ENCODE data around the gene CAB39. TPM values are rescaled to one million over a fixed set of nuclear protein-coding genes. Genes with fewer than 3 reads are reported as not detected.

CAB39 gene
- total and polyA plus RNA-seq, 5 experiments from 2014 or later: 62.5 to 107 (median 81.5) TPM

DNA sequence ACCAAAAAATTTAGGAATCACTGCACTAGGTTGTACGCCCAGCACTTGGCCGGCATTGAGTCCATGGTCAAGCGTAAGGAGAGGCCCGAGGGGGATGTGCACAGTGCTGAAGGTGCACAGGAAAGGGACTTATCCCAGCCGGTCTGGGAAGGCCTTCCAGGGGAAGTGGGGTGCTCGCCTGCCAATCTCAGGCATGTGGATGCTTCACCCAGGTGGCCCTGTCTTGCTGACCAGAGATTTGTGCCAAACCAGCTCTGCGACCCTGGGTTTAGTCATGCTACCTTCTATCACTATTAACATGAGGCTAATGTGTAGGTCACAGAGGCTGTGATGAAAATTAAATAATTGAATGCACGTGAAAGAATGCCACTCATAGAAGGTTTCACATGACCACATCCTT lies 150.4 kb downstream of the CAB39 start:
- no peaks in the 10 kb centered on the region for H3K9me3 Mint-ChIP-seq
- no peaks in the 10 kb centered on the region for H3K36me3 Mint-ChIP-seq
- H3K27me3 Mint-ChIP-seq: peaks cover 0 to 6% (median 0%) of the 10 kb centered on the region in 5 donors
- POLR2A ChIA-PET: no interaction called here
- peak overlapping the region in 4 of 10 donors; percentile 25 to 96 (median 65) for H3K27ac Mint-ChIP-seq
- ATAC-seq (no peak), DNase-seq (no peak)
- peaks cover 21 to 56% (median 56%) of the 10 kb centered on the region in 4 donors for H3K4me1 Mint-ChIP-seq
- H3K4me3 Mint-ChIP-seq: peak overlapping the region; percentile 12 to 96 (median 92)

- Mint-ChIP-seq H3K36me3 (no peaks in the 10 kb centered on the region), H3K4me1 (peaks cover 24 to 62% (median 60%) of the 10 kb centered on the region in 4 donors), H3K27me3 (peaks cover 0 to 6% (median 0%) of the 10 kb centered on the region in 5 donors), H3K4me3 (peak overlapping the region; percentile 77 to 96 (median 92)), H3K9me3 (no peaks in the 10 kb centered on the region), H3K27ac (peak overlapping the region in 5 of 10 donors; percentile 25 to 96 (median 77))
- no peak for DNase-seq
- no peak for ATAC-seq
- POLR2A ChIA-PET: no interaction called here
These were observed 150.9 kb downstream of the CAB39 start for GRCh38 chr2:230863442-230864121.

GRCh38 chr2:230864122-230864604 lies 151.5 kb downstream of the CAB39 start:
- Mint-ChIP-seq H3K27me3 (peaks cover 0 to 7% (median 0%) of the 10 kb centered on the region in 5 donors), H3K9me3 (no peaks in the 10 kb centered on the region), H3K27ac (peak overlapping the region in 9 of 10 donors; percentile 67 to 96 (median 84)), H3K4me1 (peaks cover 27 to 67% (median 65%) of the 10 kb centered on the region in 4 donors), H3K4me3 (peak overlapping the region; percentile 77 to 96 (median 92)), H3K36me3 (no peaks in the 10 kb centered on the region)
- ATAC-seq (no peak), DNase-seq (peak in 1 of 10 donors; percentile 27)
- POLR2A ChIA-PET: interaction anchor here (1.1 to 6.2 kb wide), 3 partner anchors 13 to 123 kb away, joined by 3 to 62 read pairs (median 6); no protein-coding TSS in a partner anchor

DNA sequence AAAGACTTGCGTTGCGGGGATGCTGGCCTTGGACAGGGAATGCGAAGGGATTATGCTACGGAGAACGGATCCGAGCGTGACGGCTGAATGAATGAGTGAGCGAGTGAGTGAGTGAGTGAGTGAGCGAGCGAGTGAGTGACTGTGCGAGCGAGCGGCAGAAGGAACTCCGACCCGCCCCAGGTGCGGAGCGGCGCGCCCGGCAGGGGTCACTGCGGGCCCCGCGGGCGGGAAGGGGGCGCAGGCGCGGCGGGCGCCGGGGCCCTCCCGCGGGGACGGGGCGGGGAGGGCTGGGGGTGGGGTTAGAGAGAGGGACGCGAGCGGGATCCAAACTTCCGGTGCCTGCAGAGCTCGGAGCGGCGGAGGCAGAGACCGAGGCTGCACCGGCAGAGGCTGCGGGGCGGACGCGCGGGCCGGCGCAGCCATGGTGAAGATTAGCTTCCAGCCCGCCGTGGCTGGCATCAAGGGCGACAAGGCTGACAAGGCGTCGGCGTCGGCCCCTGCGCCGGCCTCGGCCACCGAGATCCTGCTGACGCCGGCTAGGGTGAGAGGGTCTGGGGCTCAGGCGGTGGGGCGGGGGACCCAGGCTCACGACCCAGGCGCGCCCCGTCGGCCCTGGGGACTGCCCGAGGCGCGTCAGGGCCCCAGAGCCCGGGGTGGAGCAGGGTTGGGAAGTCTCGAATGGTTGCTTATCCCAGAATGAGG lies 152.1 kb downstream of the CAB39 start, which contains the start of gene ITM2C:
Gene ITM2C (plus strand): TSS at position 338 of the 702 bp plus-strand sequence. CDS start 84 bp downstream, at position 422.
- Mint-ChIP-seq H3K9me3 (no peaks in the 10 kb centered on the region), H3K4me3 (peak within 1 kb of the TSS; percentile 77 to 96 (median 92)), H3K27me3 (peaks cover 0 to 7% (median 0%) of the 10 kb centered on the region in 5 donors), H3K27ac (peak within 1 kb of the TSS; percentile 67 to 96 (median 90)), H3K36me3 (no peaks in the 10 kb centered on the region), H3K4me1 (peaks cover 27 to 73% (median 67%) of the 10 kb centered on the region in 4 donors)
- POLR2A ChIA-PET: interaction anchor here (0.9 to 6.2 kb wide), 4 partner anchors 12 to 123 kb away, joined by 3 to 62 read pairs (median 5); no protein-coding TSS in a partner anchor
- peak; percentile 75 to 79 for ATAC-seq
- peak; percentile 58 to 85 (median 76) for DNase-seq

GRCh38 chr2:230865307-230865765 lies 152.7 kb downstream of the CAB39 start:
- DNase-seq (no peak), ATAC-seq (no peak)
- peaks cover 32 to 79% (median 72%) of the 10 kb centered on the region in 4 donors for H3K4me1 Mint-ChIP-seq
- peaks cover 0 to 7% (median 0%) of the 10 kb centered on the region in 5 donors for H3K27me3 Mint-ChIP-seq
- H3K4me3 Mint-ChIP-seq: peak overlapping the region; percentile 77 to 95 (median 88)
- peak overlapping the region in 6 of 10 donors; percentile 81 to 90 (median 88) for H3K27ac Mint-ChIP-seq
- POLR2A ChIA-PET: interaction anchor here (0.9 to 6.2 kb wide), 5 partner anchors 12 to 122 kb away, joined by 3 to 62 read pairs (median 4); no protein-coding TSS in a partner anchor
- no peaks in the 10 kb centered on the region for H3K9me3 Mint-ChIP-seq
- no peaks in the 10 kb centered on the region for H3K36me3 Mint-ChIP-seq

- H3K27me3 Mint-ChIP-seq: peaks cover 0 to 7% (median 0%) of the 10 kb centered on the region in 5 donors
- H3K9me3 Mint-ChIP-seq: no peaks in the 10 kb centered on the region
- ATAC-seq: peak in 1 of 2 donors; percentile 18
These were observed 153.4 kb downstream of the CAB39 start for GRCh38 chr2:230865766-230866755.

GRCh38 chr2:230866756-230867523 lies 154.3 kb downstream of the CAB39 start:
- peaks cover 27 to 79% (median 70%) of the 10 kb centered on the region in 4 donors for H3K4me1 Mint-ChIP-seq

More at GRCh38 chr2:230865766-230866755, 153.4 kb downstream of the CAB39 start:
- DNase-seq: peak in 4 of 10 donors; percentile 26 to 41 (median 38)
- Mint-ChIP-seq H3K36me3 (no peaks in the 10 kb centered on the region), H3K4me3 (peak overlapping the region; percentile 77 to 95 (median 88)), H3K4me1 (peaks cover 34 to 85% (median 76%) of the 10 kb centered on the region in 4 donors), H3K27ac (peak overlapping the region; percentile 25 to 93 (median 90))
- POLR2A ChIA-PET: interaction anchor here (1.3 to 6.2 kb wide), 5 partner anchors 11 to 122 kb away, joined by 3 to 62 read pairs (median 5); no protein-coding TSS in a partner anchor

DNA sequence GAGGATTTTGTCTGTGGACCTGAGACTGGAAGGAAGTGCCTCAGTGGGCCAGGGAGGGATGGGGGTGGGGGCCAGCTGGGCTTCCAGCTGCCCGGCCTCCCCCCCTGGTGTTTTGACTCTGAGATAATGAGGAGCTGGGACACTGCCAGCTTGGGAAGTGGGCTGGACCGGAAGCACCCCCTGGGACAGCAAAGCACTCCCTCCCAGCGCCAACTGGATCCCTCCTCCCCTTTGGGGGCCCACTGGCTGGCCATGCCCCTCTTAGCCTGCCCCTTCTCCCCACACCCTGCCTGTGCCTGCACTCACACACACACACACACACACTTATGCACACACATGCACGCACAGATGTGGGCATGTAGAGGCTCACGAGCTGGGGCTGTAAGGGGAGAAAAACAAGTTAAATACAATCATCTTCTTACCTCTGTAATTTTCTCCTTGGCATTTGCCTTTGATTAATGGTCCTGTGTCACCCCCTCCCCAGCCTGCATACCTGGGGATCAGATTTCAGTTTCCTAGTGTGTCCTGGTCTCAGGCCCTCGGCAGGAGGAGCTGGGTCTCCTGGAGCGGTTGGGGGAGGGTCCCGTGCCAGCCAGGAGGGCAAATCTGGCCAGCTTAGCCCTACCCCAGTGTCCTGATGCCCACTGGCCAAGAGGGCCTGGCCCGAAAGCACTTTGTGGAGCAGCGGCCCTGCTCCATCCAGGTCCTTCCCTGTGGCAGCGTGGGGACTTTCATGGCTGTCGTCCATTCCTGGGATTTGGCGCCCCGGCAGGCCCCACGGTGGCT lies 155.7 kb downstream of the CAB39 start:
- POLR2A ChIA-PET: interaction anchor here (0.5 to 6.2 kb wide), 3 partner anchors 9 to 25 kb away, joined by 3 to 62 read pairs (median 4); no protein-coding TSS in a partner anchor
- DNase-seq (no peak), ATAC-seq (no peak)
- Mint-ChIP-seq H3K36me3 (no peaks in the 10 kb centered on the region), H3K27me3 (peaks cover 0 to 4% (median 0%) of the 10 kb centered on the region in 5 donors), H3K9me3 (no peaks in the 10 kb centered on the region), H3K4me1 (peaks cover 29 to 90% (median 77%) of the 10 kb centered on the region in 4 donors), H3K27ac (peak overlapping the region in 6 of 10 donors; percentile 31 to 78 (median 60)), H3K4me3 (peak overlapping the region in 5 of 10 donors; percentile 14 to 59 (median 41))

More at GRCh38 chr2:230866756-230867523, 154.3 kb downstream of the CAB39 start:
- Mint-ChIP-seq H3K27ac (peak overlapping the region in 9 of 10 donors; percentile 79 to 93 (median 90)), H3K4me3 (peak overlapping the region; percentile 75 to 95 (median 88)), H3K36me3 (no peaks in the 10 kb centered on the region), H3K27me3 (peaks cover 0 to 4% (median 0%) of the 10 kb centered on the region in 5 donors), H3K9me3 (no peaks in the 10 kb centered on the region)
- ATAC-seq (peak; percentile 59 to 61), DNase-seq (peak; percentile 62 to 91 (median 76))
- POLR2A ChIA-PET: interaction anchor here (0.7 to 6.2 kb wide), 7 partner anchors 10 to 108 kb away, joined by 3 to 62 read pairs (median 4); no protein-coding TSS in a partner anchor

- Mint-ChIP-seq H3K4me3 (peak overlapping the region in 4 of 10 donors; percentile 15 to 59 (median 46)), H3K27ac (peak overlapping the region in 8 of 10 donors; percentile 31 to 83 (median 53)), H3K27me3 (peaks cover 0 to 4% (median 0%) of the 10 kb centered on the region in 5 donors), H3K4me1 (peaks cover 30 to 84% (median 78%) of the 10 kb centered on the region in 4 donors), H3K9me3 (no peaks in the 10 kb centered on the region), H3K36me3 (peaks cover 0 to 2% (median 0%) of the 10 kb centered on the region in 3 donors)
- POLR2A ChIA-PET: interaction anchor here (6.2 kb wide), 1 partner anchor 8 kb away, joined by 62 read pairs; no protein-coding TSS in a partner anchor
- ATAC-seq (no peak), DNase-seq (no peak)
These were observed 156.6 kb downstream of the CAB39 start for GRCh38 chr2:230868947-230869913.
